GM18907 (cell line): ENCODE measurements around the gene MAP3K13.
A peak's percentile ranks its signal among the peaks of the same experiment; 100 is the strongest.

Experiments used
- ATAC-seq: cut with Tn5 transposase; IDR thresholded peaks from one replicate; pipeline ENCODE4 v1.9.1; 2021; ENCODE audit warnings: mild to moderate bottlenecking, moderate library complexity; ENCODE audit not compliant: unreplicated experiment

The MAP3K13 gene, protein sequence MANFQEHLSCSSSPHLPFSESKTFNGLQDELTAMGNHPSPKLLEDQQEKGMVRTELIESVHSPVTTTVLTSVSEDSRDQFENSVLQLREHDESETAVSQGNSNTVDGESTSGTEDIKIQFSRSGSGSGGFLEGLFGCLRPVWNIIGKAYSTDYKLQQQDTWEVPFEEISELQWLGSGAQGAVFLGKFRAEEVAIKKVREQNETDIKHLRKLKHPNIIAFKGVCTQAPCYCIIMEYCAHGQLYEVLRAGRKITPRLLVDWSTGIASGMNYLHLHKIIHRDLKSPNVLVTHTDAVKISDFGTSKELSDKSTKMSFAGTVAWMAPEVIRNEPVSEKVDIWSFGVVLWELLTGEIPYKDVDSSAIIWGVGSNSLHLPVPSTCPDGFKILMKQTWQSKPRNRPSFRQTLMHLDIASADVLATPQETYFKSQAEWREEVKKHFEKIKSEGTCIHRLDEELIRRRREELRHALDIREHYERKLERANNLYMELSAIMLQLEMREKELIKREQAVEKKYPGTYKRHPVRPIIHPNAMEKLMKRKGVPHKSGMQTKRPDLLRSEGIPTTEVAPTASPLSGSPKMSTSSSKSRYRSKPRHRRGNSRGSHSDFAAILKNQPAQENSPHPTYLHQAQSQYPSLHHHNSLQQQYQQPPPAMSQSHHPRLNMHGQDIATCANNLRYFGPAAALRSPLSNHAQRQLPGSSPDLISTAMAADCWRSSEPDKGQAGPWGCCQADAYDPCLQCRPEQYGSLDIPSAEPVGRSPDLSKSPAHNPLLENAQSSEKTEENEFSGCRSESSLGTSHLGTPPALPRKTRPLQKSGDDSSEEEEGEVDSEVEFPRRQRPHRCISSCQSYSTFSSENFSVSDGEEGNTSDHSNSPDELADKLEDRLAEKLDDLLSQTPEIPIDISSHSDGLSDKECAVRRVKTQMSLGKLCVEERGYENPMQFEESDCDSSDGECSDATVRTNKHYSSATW

DNA sequence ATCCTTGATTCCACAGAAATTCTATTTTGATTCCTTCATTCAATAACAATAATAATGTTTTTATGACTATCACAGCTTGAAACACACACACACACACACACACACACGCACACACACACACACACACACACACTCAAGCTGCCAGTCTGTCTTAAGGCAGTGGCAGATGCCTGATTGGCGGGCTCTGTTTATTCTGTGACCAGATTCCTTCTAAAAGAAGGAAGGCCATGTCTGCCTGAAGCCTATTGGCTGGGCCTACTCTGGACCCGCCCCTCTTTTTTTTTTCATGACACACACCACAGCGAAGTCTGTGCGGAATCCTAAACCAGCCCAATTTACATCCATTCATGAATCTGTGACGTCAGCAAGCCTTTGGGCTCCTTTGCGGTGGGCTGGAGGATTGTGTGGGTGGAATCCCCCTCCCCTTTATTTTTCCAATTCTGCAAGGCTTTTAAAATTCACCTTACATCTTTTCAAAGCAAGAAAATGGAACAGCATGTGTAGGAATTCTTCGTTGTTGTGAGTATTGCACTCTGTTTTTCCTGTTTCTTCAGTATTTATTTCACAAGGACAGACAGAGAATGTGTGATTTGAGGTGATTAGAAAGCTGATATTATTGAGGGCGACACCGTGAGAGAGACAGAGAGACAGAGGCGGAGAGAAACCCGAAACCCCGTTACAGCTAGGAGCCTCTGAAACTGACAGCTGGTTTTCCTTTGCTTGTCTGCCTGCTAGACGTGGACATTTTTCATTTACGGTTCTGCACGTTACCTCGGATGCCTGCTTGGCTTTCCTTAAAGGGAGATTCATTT is at the start of gene MAP3K13:
Gene MAP3K13 (plus strand): TSS at position 287 of the 812 bp plus-strand sequence. CDS start 65,446 bp downstream, outside the sequence.
- peak; percentile 96 for ATAC-seq

DNA sequence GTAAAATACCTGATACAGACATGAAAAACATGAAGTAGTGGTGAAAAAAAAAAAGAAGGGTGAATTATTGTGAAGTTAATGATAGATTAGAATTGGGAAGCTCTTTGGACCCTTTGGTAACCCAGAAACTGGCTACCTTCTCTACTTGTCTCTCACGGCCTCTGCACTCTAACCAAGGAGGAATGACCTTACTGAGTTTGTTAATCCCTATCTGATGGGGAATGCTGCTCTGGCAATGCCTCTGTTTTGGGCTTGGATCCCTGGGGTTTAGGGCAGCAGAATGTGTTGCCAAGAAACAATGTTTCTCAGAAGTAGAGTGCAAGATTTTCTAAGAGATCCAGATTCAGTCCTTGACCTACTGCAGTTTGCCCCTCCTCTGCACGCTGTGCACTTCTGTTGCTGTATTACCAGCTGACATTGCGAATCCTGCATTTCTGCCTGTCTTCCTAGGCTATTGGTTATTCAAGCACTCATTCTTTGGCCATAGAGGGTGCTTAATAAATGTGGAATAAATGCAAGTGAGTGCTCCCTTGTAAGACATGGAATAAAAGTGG is 49.2 kb upstream of the MAP3K13 start:
- ATAC-seq = no peak

GRCh38 chr3:185316740-185317412 is 46.1 kb upstream of the MAP3K13 start:
- no peak for ATAC-seq

- ATAC-seq = no peak
Measured at GRCh38 chr3:185317674-185318073, 45.3 kb upstream of the MAP3K13 start.

DNA sequence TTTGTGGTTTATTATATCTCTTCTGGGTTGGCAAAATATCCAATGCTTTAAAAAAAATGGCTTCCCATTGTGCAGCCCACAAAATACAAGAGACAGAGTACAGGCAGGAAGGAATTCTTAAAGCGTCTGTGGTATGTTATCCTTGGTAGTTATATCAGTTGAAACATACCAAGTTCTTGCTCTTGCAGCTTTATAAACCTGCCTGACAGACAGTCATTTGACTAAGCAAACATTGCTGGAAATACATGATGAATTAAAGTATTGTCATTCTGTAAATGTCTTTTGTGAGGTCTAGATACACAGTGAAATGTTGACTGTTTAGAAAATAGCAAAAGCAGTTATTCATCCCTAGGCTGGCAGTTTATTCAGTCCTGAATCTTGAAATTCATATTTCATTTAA is 44.8 kb upstream of the MAP3K13 start:
- no peak for ATAC-seq

GRCh38 chr3:185319801-185320200 is 43.1 kb upstream of the MAP3K13 start:
- ATAC-seq = no peak

GRCh38 chr3:185320949-185321348 is 42.0 kb upstream of the MAP3K13 start:
- ATAC-seq = no peak

DNA sequence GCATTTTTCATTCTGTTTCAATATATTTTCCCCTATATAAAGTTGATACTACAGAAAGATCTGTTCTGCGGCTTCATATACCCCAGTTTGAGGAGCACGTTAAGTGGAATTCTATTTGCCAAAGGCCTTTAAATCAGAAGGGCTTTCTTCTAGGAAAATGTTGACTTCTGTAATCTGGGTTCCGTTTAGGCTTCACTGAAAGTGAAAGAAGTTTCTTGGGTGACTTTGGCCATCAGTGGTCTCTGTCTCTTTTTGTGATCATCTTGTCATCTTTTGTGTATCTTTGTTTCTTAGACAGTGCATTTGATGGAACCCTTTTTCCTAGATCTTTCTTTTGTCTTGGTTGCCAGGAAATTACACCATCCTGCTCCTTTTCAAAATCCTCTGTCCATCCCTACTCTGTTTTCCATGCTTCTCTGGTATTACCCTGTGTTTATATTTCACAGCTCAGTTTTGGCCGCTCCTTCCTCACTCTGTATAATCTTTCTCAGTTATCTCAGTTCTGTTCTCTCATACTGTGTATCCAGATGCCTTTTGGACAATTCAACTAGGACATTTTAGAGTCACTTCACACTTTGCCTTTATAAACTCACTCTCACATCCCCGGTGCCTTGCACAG is 40.7 kb upstream of the MAP3K13 start:
- ATAC-seq = no peak

DNA sequence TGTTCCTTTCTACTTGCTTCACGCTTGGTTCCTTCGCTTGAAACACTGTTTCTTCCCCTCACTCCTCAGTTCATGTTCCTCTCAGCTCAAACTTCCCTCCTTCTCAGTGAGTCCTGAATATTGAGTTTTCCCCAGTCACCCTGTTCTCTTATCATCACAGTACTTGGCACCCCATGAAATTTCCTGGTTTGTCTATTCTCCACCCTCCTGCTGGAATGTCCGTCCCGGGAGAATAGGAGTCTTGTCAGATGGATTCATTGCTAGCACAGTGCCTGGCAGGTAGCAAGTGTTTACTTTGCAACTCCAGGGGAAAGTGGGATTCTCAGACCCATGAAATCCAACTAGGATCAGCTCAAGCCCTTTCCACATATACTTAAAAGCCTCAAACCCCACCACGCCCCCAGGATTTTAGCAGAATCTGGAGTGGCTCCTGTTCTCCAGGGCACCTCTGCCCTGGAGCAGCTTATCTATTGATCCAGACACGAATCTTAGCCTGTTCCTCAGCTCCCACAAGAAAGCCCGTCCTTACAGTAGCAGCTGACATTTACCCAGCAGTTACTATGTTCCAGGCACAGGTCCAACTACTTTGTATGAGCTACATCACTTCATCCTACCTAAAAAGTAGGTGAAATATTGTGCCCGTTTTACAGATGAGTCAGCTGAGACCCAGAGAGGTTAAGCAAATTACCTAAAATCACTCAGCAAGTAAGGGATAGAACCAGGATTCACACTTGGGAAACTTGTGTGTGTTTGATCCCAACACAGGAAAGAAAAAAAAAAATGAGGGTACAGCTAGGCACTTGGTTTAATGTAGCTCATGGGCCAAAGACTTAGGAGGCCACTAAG is 36.8 kb upstream of the MAP3K13 start:
- no peak for ATAC-seq

DNA sequence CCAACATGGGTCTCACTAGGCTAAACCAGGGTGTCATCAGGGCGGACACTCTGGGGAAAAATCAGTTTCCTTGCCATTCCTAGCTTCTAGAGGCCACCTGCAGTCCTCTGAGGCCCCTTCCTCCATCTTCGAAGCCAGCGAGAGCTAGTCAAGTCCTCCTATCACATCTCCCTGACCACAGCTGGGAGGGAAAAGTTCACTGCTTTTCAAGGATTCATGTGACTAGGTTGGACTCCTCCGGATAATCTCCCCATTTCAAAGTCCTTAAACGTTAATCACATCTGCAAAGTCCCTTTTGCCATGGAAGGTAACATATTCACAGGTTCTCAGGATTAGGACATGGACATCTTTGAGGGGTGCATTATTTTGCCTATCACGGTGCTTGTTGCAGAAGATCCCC is 35.9 kb upstream of the MAP3K13 start:
- ATAC-seq = no peak

DNA sequence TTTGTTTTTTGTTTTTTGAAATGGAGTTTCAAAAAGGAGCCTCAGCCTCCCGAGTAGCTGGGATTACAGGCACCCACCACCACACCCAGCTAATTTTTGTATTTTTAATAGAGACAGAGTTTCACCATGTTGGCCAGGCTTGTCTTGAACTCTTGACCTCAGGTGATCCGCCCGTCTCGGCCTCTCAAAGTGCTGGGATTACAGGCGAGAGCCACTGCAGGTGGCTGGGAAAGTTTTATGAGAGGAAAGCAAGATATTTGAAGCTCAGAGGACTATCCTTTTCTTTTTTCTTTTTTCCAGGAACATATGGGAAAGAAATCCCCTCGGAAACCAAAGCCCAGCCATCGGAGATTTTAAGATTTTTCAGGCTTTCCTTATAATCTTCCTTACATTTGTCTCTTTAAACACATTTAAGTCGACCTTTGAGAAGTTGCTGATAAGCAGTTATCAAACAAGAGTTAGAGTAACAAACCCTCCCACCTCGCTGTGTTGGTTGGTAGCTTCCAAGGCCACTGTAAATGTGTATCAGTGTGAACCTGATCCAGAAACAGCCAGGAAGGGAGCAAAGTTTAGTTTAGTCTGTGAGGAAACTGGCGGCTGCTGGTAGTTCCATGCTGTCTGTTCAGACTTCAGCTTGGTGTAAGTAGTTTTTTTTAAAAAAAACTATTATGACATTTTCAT is 34.5 kb upstream of the MAP3K13 start:
- ATAC-seq = no peak

- no peak for ATAC-seq
Measured at GRCh38 chr3:185330238-185330637, 32.7 kb upstream of the MAP3K13 start.

DNA sequence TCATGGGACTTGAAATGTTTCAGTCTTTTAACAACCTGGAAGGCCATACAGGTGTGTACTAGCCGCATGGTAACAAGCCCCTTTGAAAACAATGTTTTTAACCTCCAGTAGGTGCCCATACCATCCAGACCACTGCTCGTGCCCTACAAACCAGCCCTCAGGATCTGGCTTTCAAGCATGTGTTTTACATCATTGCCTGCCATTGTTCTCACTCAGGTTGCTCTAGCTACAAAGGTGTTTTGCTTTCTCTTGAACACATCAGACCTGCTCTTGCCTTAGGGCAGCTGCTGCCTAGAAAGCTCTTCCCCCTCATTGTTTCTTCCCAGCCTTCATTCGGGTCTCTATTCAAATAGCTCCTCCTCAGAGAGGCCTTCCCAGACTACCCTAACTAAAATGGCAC is 32.3 kb upstream of the MAP3K13 start:
- no peak for ATAC-seq

DNA sequence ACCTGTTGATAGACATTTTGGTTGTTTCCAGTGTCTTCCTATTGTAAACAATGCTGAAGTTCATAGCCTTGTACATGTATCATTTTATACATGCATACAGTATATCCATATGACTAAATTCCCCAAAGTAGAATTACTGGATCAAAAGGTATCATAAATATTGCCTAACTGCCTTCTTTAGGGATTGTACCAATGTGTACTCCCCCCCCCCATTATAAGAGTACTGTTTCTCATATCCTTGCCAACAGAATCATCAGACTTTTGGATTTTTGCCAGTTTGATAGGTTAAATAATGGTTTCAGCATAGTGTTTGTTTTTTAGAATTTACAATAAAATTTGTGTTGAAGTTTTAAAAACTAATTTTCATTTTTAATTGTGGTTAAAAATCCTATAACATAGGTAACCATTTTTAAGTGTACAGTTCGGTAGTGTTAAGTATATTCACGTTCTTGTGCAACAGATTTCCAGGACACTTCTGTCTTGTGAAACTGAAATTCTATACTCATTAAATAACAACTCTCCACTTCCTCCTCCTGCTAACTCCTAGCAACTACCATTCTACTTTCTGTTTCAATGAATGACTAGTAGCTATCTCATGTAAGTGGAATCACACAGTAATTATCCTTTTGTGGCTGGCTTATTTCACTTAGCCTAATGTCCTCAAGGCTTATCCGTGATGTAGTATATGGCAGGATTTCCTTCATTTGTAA is 30.8 kb upstream of the MAP3K13 start:
- peak; percentile 99 for ATAC-seq

DNA sequence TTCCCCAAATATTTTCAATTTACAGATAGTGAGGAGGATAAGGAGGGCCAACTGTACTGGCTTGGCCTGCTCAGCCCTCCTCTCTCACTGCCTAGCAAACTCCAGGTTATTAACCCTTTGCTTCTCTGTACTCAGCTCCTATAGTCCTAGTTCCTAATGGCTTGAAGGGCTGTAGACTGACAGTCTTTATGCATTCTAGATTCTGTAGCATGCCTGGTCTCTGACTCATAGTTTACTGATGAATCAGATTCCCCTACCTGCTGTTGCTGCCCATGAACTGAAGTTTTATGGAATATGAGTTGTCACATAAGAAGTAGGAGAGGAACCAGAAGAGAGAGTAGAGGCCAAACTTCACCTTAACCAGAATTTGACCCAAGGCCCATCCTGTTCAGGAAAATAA is 27.1 kb upstream of the MAP3K13 start:
- no peak for ATAC-seq

- ATAC-seq = no peak
Measured at GRCh38 chr3:185337231-185337816, 25.6 kb upstream of the MAP3K13 start.

- ATAC-seq = no peak
Measured at GRCh38 chr3:185339945-185340344, 23.0 kb upstream of the MAP3K13 start.
